ENCODE measurements around the gene AKNAD1.
A peak's percentile ranks its signal among the peaks of the same experiment; 100 is the strongest.

The AKNAD1 gene

DNA sequence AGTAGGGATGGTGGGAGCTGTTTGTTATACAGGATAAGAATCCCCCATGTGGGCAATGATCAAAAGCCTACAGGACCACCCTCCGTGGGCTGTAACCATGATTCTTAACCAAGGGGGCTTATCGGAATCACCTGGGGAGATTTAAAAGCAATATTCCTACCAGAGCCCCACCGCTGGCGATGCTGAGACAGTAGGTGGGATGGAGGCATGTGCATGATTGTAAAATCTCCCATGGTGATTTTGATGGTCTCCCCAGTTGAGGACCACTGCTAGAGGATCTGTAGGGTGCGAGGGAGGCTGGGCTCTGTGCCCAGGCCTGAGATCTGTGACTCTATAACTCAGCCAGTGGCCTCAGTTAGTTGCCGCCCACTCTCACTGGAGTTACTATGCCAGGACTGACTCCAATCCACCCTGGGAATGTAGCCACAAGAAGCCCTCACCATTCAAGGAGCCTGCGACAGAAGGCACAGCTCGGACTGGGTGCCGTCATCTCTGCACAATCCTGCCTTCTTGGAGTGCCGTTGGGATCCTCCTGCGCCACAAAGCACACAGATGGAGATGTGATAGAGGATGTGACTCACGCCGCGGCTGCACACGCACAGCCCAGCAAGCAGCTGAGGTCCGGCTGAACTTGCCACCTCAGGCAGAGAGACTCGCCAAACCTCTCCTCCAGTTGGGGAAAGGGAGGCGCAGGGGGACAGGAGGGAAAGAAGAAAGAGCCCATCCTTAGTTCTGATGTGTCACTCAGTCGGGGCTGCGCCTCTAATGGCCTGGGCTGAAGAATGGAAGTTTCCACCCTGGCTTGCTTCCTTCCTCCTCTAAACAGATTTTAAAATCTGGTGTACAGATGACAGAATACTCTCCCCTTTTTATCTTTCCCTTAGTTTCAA, 26.5 kb downstream of the AKNAD1 start:
- DNase-seq, result no peak

DNA sequence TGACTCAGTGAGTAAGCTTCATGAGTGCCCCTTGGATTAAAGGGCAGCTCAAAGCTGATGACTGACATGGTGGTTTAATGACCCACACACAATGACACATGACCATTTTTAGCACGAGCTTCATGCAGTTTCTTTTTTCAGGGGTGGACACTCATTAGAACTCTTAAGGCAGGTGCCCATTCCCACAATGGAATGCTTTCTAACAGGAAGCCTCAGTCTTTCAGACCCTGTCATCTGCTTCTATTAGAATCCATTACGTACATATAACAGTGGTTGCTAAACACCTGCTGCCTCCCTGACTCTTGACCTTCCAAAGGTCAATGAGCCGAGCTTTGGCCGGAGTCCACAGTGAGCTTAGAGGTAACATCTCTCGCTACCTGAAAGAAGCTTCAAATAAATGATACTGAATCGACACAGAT, 27.4 kb downstream of the AKNAD1 start:
- DNase-seq, result no peak

DNA sequence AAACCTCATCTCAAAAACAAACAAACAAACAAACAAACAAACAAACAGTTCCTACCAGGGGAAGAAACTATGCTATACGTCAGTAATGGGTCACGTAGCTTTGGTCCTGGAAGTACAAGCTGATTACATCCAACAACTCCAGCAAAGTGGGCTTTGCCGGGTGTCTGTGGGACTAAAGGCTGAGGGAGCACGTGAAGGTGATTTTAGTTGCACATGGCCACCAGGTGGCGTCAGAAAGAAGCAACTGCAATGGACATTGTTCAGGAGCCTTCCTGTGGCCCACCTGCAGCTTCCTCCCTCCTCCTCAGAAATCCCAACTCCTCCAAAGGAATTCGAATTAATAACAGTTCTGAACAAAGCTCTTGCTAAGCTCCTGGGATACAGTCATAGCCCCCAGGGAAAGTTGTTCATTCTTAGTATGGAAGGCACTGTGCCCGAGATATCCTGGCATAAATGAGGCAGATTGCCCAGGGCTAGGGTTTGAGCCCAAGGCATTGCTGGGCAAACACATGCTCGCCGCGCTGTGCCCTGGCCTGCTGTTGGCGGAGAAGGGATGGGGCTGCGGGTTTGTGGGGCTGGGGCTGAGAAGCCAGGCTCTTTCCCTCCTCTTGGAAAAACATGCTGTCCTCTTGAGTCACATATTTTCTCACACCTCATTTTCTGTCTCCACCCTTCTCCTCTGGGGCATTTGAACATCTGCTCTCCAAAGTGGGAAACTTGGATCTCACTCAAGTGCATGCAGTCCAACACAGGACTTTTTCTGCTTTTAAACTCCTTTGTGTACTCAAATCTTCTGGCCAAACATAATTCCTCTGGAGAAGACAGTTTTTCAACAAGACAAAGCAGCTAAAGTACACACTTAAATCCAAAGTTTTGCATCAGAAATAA, 28.6 kb downstream of the AKNAD1 start:
- peak; percentile 60 to 61 for DNase-seq

DNA sequence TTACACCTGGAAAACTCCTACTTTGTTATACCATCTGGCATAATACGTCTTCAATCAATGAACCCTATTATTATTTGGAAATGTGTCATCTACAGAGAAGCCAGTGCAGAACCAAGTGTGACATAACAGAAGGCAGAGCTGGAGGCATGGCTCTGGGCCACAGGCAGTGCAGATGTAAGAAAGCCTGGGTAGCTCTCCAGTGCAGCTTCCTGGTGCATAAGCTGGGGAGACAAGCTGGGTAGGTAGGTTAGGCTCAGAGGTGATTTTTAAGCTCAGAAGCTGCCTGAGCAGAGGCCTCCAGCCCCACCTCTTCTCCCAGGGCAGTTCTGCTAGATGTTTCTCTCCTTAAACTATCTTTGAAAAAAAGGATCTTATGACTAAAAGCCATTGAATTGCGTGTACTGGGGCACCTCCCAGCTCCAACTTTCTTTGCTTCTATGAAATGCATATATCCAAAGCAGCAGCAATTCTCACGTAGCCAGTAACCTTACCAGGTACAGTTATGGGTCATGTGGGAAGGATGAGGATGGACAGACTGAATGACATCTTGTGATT, 30.7 kb downstream of the AKNAD1 start:
- DNase-seq, result no peak

GRCh38 chr1:108824051-108824450, 32.8 kb downstream of the AKNAD1 start:
- DNase-seq, result no peak

GRCh38 chr1:108823632-108824031, 33.3 kb downstream of the AKNAD1 start:
- no peak for DNase-seq

GRCh38 chr1:108819878-108820277, 37.0 kb downstream of the AKNAD1 start:
- DNase-seq, result no peak

DNA sequence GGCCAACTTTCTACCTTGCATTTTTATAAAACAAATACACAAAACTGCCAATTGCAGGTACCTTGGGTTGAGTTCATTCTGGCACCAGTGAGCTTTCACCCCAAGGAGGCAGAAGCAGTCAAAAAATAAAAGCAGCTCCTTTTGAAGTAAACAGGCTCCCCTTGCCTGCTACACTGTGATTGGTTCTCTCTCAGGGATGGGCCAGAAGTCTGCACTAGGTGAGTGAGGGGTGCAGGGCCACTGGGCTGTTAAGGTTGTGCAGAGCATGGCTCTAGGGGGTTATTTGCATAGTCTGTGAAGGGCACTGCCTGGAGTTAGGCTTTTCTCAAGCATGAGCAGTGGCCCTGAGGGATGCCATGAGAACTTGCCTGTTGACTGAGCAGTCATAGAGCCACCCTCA, 39.1 kb downstream of the AKNAD1 start:
- no peak for DNase-seq

GRCh38 chr1:108817016-108817415, 39.9 kb downstream of the AKNAD1 start:
- DNase-seq, result no peak

- DNase-seq, result peak in 1 of 2 experiments; percentile 4
Measured at GRCh38 chr1:108816049-108816893, 40.6 kb downstream of the AKNAD1 start.

DNA sequence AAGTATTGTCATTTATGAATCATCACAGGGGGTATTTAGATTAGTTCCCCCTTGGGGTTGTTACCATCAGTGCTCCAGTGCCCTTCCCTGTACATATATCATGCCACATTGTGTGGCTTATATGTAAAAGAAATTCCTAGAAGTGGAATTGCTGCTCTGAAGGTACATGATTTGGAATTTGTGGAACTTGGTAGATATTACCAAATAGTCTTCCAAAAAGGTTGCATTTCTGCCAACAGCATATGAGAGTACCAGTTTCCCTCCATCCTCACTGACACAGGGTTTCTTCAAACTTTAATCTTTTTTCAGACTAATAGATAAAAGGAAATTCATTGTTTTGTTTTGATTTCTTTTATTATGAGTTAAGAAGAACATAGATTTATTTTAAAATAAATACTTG, 41.3 kb downstream of the AKNAD1 start:
- DNase-seq, result no peak

DNA sequence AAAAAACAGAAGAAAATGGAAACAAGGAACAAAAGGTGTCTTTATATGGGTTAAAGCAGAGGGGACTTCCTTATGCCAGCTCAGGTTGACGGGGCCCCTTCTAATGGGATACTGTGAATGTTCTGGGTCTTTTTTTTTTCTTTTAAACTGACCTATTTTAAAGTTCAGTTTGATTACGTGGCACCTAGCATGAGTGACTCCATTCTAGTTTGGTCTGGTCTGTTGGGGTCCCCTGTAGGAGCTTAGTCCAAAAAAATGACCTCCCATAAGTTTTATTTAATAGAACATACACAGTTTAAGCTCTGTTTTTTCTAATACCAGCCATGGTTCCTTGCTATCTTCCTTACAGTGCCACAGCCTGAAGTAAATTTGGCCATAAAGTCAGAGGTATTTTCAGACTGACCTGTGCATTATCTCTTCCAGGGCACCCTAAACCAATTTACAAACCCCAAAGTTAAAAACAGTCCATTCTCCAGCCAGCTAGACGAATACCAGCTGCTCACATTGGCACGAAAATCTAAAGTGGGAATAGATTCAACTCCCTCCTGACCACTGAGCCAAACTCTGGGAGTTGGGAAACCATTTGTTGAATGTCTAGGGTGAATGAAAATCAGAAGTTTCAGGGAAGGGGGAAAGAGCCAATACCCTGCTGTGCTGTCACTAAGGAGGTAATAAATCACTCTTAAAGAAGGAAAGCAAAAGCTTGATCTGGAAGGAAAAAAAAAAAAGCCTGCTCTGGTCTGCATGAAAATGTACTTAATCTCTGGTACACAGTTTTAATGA, 42.4 kb downstream of the AKNAD1 start:
- no peak for DNase-seq

DNA sequence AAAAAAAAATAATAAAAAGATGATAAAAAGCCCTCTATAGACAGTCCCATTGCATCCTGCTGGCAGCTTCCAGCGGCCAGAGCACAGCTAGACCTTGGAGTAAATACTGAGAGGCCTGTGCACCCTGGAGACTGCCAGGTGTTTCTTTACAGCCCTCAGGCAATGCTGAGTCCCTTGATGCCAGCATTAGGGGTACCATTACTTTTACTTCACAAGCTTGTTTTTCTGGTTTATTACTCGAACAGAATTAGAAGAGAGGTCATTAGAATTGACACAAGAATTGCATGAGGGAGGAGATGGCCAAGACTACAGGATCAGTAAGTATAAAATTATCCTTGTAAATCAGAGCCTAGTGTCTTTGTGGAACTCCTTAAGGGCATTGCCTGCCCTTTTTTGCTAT, 43.6 kb downstream of the AKNAD1 start:
- no peak for DNase-seq

DNA sequence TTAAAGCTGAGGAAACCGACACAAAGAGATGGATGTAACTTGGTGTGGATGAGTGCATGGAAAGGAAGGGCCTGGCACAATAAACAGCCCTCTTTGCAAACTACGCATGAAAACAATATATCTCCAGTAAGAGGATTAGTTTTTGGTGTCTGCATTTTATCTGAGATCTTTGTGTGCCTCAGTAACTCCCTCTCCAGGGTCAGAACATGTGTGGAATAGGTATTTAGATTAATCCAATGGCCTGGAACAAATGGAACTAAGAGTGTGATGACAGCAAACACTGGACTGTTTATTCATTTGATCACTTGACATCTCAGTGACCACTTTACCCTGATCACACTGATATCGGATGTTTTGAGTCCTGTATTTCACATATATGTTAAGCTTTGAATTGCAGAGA, 45.3 kb downstream of the AKNAD1 start:
- no peak for DNase-seq

- DNase-seq, result no peak
Measured at GRCh38 chr1:108808438-108808837, 48.5 kb downstream of the AKNAD1 start.

GRCh38 chr1:108803548-108803947, 53.3 kb downstream of the AKNAD1 start:
- DNase-seq, result no peak

- DNase-seq, result no peak
Measured at GRCh38 chr1:108801101-108801500, 55.8 kb downstream of the AKNAD1 start.

GRCh38 chr1:108799001-108799400, 57.9 kb downstream of the AKNAD1 start:
- DNase-seq, result no peak

- no peak for DNase-seq
Measured at GRCh38 chr1:108792420-108792819, 64.5 kb downstream of the AKNAD1 start.

DNA sequence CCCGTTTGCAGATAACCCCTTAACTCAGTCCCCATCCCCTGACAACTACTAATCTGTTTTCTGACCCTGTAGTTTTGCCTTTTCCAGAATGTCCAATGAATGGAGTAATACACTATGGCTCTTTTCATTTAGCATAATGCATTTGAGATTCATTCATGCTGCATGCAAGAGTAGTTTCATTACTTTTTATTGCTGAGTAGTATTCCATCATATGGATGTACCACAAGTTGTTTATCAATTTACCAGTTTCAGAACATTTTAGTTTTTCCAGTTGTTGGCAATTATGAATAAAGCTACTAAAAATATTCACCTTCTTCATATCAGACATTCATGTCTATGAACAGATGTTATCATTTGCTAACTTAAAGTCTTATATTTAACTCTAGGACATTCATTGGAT, 65.1 kb downstream of the AKNAD1 start:
- DNase-seq, result no peak

DNA sequence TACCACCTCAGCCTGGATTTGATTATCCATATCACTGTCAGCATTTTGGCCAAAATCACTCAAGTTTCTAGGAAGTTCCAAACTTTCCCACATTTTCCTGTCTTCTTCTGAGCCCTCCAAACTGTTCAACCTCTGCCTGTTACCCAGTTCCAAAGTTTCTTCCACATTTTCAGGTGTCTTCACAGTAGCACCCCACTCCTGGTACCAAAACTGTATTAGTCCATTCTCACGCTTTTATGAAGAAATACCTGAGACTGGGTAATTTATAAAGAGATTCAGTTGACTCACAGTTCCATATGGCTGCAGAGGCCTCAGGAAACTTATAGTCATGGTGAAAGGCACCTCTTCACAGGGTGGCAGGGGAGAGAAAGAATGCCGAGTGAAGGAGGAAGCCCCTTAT, 71.0 kb downstream of the AKNAD1 start:
- DNase-seq, result no peak

DNA sequence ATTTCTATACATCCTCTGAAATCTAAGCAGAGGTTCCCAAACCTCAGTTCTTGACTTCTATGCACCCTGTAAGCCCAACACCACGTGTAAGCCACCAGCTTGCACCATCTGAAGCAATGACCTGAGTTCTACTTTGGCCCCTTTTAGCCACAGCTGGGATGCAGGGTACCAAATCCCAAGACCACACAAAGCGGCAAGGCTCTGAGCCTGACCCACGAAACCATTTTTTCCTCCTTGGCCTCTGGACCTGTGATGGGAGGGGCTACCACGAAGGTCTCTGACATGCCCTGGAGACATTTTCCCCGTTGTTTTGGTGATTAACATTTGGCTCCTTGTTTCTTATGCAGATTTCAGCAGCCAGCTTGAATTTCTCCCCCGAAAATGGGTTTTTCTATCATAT, 71.6 kb downstream of the AKNAD1 start:
- DNase-seq, result no peak

Data from NCI-H2081 (cell line).